Measurements from ENCODE around the gene PDZD2. TPM values are rescaled to one million over a fixed set of nuclear protein-coding genes. Genes with fewer than 3 reads are reported as not detected.
"Not testable (repeated sequence)": the region's sequence is repeated elsewhere in the genome, so short reads cannot be mapped to it uniquely, and the experiment has no call there.

Gene PDZD2
- polyA plus RNA-seq, 10 donors = 6.0 to 12.4 (median 7.4) TPM

DNA sequence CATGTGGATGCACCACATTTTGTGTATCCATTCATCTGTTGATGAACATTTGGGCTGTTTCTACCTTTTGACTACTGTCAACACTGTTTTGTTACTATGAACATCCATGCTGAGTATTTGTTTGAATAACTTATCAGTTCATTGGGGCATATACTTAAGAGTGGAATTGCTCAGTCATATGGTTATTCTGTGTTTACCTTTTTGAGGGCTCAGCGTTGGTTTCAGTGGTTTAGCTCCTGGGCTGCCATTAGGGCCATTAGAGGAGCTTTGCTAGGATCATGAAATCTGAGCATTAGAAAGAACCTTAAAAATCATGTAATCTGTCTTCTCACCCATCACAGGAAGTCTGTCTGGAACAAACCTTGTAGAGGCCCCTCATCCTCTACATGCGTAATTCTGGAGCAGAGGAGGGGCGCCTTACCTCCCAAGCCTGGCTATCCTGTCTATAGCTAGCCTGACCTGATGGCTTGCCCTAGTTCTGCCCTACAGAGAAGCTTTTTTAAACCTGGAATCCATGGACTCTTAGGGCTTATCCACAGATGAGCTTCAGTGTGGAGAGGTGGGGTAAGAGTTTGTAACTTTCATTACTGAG lies 92.9 kb downstream of the PDZD2 start:
- DNase-seq = no peak

DNA sequence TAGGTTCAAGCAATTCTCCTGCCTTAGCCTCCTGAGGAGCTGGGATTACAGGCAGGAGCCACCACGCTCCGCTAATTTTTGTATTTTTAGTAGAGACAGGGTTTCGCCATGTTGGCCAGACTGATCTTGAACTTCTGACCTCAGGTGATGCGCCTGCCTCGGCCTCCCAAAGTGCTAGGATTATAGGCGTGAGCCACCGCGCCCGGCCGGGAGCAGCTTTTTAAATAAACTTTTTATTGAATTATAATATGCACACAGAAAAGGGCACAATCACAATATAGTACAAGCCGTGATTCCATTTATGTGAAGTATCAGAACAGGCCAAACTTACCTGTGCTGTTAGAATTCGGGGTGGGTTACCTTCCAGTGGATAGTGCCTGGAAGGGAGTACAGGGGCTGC lies 93.9 kb downstream of the PDZD2 start:
- not testable (repeated sequence) for DNase-seq

DNA sequence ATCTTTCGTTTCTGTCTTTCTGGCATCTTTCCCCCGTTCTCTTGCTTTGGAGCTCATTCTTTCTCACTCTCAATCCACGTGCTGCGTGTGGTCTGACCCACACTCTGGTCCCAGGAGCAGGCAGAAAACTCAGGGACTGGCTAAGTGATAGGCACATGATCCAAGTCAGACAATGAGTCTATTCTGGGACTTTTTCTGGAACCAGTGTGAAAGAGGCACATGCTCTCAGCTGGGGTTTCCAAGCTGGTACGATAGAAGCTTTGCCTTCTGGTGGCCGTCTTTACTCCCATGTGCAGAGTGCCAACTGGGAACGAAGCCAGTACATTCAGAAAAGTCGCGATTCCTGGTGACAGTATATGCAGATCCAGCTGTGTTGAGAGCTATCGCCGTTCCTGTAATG lies 94.4 kb downstream of the PDZD2 start:
- no peak for DNase-seq

DNA sequence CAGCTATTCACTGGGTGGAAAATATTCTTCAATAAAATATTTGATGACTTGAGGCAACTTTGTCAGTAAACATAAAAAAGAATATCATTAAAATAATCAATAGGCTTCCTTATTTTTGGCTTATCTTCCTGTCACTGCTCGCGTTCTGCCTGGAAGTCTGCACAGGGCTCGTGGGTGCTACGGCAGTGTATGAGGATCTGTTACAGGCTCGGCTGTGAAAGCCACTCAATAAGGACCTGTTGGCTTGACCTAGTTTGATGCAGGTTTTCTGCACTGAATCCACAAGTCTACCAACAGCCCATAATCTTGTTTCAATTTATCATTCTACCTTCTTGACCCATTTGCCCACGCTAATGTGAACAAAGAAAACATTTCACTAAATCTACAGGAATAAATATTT lies 97.2 kb downstream of the PDZD2 start:
- DNase-seq = no peak

- DNase-seq = no peak
These were observed 99.3 kb downstream of the PDZD2 start for GRCh38 chr5:31738199-31738598.

GRCh38 chr5:31741496-31741895 lies 102.6 kb downstream of the PDZD2 start:
- peak; percentile 7 to 53 (median 23) for DNase-seq

DNA sequence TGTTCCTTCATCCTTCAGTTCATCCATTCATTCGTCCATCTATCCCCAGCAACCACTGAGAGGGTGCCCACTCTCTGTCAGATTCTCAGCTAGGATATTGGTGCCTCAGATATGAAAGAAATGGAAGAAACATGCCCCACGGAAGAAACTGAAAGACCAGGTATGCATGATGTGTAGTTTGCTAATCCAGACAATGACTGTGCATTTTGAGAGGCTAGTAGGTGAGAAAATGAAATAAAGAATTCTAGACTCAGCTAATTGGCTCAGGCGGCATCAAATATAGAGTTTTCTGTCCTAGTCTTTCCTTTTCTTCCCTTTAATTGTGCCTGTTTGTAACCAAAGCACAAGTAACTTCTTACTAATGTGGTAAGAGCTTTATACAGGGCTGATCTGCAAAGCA lies 104.7 kb downstream of the PDZD2 start:
- no peak for DNase-seq

DNA sequence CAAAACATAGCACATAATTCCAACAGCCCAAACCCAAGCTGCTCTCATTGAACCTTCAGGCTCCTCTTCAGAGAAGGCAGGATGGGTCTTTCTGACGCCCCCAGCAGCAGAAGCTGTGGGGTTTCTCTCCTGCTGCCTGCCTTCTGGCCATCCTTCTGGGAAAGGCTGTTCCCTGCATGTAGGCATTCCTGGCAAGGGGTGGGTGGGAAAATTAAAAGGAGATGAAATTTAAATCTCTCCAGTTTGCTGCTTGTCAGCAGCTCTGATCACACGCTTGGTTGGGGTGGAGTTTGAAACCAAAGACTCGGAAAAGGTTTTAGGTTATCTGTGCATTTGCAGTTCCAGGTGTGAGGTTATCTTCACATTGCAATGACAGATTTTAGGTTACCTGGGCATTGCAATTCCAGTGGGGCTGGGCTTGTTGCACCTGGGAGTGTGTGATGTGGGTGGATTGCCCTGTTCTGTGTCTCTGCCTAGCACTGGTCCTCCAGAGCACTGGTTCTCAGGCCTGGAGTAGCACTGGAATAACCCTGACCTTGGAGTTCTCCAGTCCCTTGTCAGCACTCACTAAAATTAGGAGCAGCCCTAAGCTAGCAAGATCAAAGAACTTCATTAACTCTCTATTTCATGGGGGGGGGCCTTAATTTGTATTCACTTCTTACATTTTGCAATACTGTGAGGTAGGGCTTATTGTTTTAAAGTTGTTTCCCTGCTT lies 109.7 kb downstream of the PDZD2 start:
- no peak for DNase-seq

DNA sequence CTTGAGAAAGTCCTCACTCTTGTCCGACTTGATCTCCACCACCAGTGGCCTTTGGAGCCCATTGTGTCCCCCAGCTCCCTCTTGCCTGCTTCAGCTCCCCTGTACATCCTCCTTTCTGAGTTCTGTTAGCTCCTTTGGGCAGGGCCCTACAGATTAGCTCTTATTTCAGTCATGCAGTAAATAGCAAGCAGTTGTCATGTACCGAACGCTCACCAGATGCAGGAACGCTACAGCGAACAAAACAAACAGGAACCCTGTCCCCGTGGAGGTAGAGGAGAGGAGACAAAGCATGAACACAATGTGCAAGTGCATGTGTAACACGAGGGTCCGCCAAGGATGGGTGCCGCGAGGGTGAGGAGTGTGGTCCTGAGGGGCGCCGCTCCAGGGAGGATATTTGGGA lies 111.3 kb downstream of the PDZD2 start:
- DNase-seq = no peak

DNA sequence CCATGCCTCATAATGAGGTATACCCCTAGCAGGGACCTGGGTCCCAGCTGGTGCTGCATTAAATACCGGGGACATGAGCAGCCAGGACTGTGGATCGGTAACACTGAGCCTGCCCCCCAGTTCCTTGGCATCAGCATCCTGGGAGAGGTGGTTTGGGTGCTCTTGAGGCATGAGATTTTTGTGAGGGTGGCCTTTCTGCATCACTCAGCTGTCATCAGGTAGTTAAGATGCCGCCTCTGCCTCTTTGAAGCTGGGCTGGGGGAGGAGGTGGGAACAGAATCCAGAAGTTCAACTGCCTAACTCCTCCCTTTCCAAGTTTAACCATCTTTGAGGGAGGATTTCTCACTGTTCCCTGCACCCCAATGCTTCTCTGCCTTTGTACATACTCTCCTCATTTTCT lies 112.7 kb downstream of the PDZD2 start:
- no peak for DNase-seq

- DNase-seq = no peak
These were observed 114.9 kb downstream of the PDZD2 start for GRCh38 chr5:31753700-31754357.

DNA sequence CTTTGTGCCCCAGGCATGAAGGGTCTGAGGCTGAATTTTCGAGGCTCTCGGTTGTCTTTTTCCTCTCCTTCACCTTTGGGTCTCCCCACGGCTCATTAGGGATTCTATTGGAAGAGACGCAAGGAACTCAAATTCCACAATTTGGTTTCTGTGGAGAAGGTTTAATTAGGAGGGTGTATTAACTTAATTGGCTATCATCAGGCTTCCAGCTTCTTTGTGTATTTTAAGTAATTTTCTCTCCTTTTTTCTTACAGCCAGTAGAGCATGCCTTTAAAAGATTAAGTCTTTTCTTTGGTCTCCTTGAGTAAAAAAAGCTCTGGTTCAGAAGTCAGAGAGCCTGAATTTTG lies 115.4 kb downstream of the PDZD2 start:
- DNase-seq = no peak

DNA sequence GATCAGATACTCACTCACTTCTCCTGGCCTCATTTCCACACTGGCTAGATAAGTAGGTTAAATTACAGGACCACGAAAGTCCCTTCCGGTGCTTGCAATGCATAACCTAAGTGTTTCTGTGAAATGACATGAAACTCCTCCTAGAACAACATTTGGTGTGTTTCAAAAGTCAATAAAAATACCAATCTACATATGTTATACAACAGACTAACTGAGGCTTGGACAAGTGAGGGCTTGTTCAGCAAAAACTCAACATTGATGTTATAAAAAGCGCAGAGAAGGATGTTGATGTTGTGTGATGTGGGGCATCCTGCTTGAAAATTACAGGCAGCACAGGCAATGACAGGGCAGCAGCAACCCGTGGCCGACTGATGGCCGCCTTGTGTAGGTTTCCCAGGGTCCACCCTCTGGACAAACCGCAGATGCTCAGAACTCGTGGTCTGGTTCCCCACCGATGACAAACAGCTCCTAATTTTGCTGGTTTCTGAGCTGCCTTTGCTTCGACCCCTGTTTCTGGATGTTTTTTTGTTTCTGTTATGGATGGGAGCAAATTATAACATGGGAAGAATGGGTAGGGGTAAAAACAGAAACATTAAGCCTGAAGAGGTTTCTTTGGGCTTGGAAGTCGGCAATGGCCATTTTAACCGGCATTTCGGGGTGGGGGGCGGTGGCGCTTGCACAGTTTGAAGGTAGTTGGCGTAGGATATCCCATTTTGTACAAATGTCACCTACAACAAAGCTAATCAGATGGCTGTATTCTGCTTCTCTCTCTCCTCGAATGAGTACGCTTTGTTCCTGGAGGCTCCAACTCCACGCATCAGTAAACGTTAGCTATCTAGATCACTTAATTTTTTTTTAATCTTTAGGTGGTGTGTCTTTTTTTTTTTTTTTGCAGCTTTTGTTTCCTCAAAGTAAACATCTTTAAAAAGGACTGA lies 116.1 kb downstream of the PDZD2 start:
- DNase-seq = no peak

DNA sequence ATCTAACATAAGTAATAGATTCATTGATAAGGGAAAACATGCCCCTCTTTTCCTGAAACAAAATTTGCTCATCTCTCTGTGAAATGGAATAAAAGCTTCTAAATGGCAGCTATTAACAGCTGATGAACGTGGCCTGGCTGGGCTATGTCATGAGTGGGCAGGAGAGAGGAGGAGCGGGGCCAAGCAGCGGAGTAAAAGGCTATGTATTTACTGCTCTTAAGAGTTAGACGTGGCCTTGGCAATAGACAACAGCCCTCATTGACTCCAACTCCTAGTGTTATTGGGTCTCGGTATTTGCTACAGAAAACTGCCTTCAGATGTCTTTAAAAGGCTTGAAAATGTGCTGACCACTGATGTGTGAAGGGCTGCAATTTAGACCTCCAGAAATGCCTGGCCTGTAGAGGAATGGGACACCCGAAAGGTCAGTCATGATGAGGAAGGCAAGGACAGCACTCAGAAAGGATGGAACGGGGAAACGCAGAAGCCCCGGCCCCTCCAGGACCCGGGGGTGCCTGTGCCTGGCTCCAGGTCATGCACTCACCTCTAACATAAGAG lies 116.8 kb downstream of the PDZD2 start:
- no peak for DNase-seq

GRCh38 chr5:31757806-31758205 lies 118.9 kb downstream of the PDZD2 start:
- no peak for DNase-seq

- no peak for DNase-seq
These were observed 120.0 kb downstream of the PDZD2 start for GRCh38 chr5:31758803-31759425.

DNA sequence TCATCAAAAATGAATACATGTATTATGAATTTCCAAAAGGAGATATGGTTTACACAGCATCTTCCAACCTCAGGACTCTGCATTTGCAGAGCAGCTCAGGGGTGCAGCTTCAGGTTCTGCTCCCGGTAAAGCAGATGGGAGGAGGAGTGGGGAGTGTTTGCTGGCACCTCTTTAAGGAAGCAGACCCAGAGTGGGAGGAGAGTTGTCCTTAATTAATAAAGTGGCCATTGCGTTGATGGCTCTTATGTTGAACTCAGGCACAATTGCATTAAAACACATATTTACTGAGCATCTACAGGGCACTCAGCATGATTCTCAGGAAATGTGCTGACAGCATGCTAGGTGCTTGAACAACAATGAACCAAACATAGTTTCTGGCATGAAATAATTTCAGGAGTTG lies 121.0 kb downstream of the PDZD2 start:
- no peak for DNase-seq

DNA sequence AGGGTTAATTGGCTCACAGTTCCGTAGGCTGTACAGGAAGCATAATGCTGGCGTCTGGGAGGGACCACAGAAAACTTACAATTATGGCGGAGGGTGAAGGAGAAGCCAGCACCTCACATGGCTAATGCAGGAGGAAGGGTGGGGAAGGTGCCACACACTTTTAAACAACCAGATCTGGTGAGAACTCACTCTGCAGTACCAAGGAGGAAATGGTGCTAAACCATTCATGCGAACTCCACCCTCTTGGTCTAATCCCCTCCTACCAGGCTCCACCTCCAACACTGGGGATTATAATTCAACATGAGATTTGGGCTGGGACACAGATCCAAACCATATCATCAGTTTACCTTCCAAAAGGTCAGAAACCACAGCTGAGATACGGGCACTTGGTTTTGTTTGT lies 122.9 kb downstream of the PDZD2 start:
- no peak for DNase-seq

- DNase-seq = no peak
These were observed 124.5 kb downstream of the PDZD2 start for GRCh38 chr5:31763424-31763823.

DNA sequence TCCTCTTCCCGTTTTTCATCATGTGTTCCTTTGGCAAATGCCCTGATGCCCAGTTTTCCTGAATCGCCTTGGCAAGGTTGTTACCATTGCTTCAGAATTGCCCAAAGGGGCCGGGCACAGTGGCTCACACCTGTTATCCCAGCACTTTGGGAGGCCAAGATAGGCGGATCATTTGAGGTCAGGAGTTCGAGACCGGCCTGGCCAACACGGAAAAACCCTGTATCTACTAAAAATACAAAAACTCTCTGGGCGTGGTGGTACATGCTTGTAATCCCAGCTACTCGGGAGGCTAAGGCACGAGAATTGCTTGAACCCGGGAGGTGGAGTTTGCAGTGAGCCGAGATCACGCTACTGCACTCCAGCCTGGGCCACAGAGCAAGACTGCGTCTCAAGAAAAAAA lies 125.8 kb downstream of the PDZD2 start:
- DNase-seq = not testable (repeated sequence)

GRCh38 chr5:31767335-31768031 lies 128.6 kb downstream of the PDZD2 start:
- no peak for DNase-seq
